SU-DHL-6 (cell line): ENCODE data around the gene MAPT.

Experiments
- EZH2phosphoT487 ChIP-seq: fragments of 200-600 bp; sonication (generic), shearing (Covaris generic); conservative IDR thresholded peaks from 2 replicates; pipeline ENCODE4 v1.6.1; 2018; ENCODE audit warnings: mild to moderate bottlenecking, antibody characterized with exemption, low read length, moderate library complexity, mixed read lengths
- TF ChIP-seq, protein P1 (sequence below): fragments of 200-600 bp; sonication (generic); IDR thresholded peaks from one replicate; pipeline ENCODE4 v1.5.1; 2017; ENCODE audit warnings: antibody characterized with exemption, mild to moderate bottlenecking, low read length, moderate library complexity; ENCODE audit not compliant: insufficient read depth, poor library complexity, severe bottlenecking

GRCh38 chr17:46025060-46025459 lies 130.7 kb downstream of the MAPT start:
- TF ChIP-seq EZH2phosphoT487 = no peak
- TF ChIP-seq, protein P1, sequence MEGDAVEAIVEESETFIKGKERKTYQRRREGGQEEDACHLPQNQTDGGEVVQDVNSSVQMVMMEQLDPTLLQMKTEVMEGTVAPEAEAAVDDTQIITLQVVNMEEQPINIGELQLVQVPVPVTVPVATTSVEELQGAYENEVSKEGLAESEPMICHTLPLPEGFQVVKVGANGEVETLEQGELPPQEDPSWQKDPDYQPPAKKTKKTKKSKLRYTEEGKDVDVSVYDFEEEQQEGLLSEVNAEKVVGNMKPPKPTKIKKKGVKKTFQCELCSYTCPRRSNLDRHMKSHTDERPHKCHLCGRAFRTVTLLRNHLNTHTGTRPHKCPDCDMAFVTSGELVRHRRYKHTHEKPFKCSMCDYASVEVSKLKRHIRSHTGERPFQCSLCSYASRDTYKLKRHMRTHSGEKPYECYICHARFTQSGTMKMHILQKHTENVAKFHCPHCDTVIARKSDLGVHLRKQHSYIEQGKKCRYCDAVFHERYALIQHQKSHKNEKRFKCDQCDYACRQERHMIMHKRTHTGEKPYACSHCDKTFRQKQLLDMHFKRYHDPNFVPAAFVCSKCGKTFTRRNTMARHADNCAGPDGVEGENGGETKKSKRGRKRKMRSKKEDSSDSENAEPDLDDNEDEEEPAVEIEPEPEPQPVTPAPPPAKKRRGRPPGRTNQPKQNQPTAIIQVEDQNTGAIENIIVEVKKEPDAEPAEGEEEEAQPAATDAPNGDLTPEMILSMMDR = no peak
